Neural cell (in vitro differentiated cells): ENCODE data around the gene HSBP1L1.
"Not testable (repeated sequence)": the region's sequence is repeated elsewhere in the genome, so short reads cannot be mapped to it uniquely, and the experiment has no call there.

Experiments used
- CTCF ChIP-seq: fragments of 450-650 bp; IDR thresholded peaks from 2 replicates; pipeline ENCODE4 v1.5.1; 2014; ENCODE audit warnings: antibody characterized with exemption, mild to moderate bottlenecking, moderate library complexity; ENCODE audit not compliant: poor library complexity, severe bottlenecking
- EP300 ChIP-seq: fragments of 450-650 bp; conservative IDR thresholded peaks from 2 replicates; pipeline ENCODE4 v1.6.1; 2014; ENCODE audit warnings: antibody characterized with exemption, mild to moderate bottlenecking, moderate library complexity; ENCODE audit not compliant: poor library complexity, severe bottlenecking
- EZH2 ChIP-seq: fragments of 200-600, 300-800 bp; shearing (Covaris generic), sonication (generic); IDR thresholded peaks from 2 replicates; pipeline ENCODE4 v1.6.1; 2014; ENCODE audit warnings: antibody characterized with exemption, low read length, borderline replicate concordance, mild to moderate bottlenecking; ENCODE audit not compliant: insufficient read depth, poor library complexity, severe bottlenecking
- MXI1 ChIP-seq: fragments of 450-650 bp; conservative IDR thresholded peaks from 2 replicates; pipeline ENCODE4 v1.6.1; 2014; ENCODE audit warnings: antibody characterized with exemption, mild to moderate bottlenecking; ENCODE audit not compliant: poor library complexity, severe bottlenecking
- POLR2AphosphoS5 ChIP-seq: IDR thresholded peaks from 2 replicates; pipeline ENCODE4 v1.6.1; 2012
- RAD21 ChIP-seq: fragments of 450-650 bp; conservative IDR thresholded peaks from 2 replicates; pipeline ENCODE4 v1.6.1; 2014; ENCODE audit warnings: antibody characterized with exemption, mild to moderate bottlenecking, moderate library complexity
- REST ChIP-seq: IDR thresholded peaks from 2 replicates; pipeline ENCODE4 v1.6.1; 2012; ENCODE audit warnings: borderline replicate concordance
- SMC3 ChIP-seq: fragments of 450-650 bp; conservative IDR thresholded peaks from 2 replicates; pipeline ENCODE4 v1.6.1; 2014; ENCODE audit warnings: antibody characterized with exemption, mild to moderate bottlenecking, moderate library complexity; ENCODE audit not compliant: poor library complexity

- not testable (repeated sequence) for TF ChIP-seq CTCF, EZH2, POLR2AphosphoS5, RAD21, SMC3, EP300, REST, MXI1
These were observed 4.2 kb upstream of the HSBP1L1 start for GRCh38 chr18:79960161-79960801.
